Gastrocnemius medialis (tissue), 4 donors: Measurements from ENCODE around the gene HERPUD1. TPM values are rescaled to one million over a fixed set of nuclear protein-coding genes. Genes with fewer than 3 reads are reported as not detected.
A peak's percentile ranks its signal among the peaks of the same experiment; 100 is the strongest.

Experiments
- ATAC-seq, 2 donors: fragments of 150-250 bp; one replicate each; pipeline ENCODE4 v1.9.1; 2016
- DNase-seq, 2 donors: peaks; one replicate each; pipeline ENCODE4 v3.0.0-alpha.2; 2019
- H3K27ac ChIP-seq, 4 donors: fragments of 200-600 bp; sonication (generic); 1 replicate in 1 of 4; 2 replicates in 3 of 4; pipeline ENCODE4 v1.5.1; 2016 to 2018; ENCODE audit warnings: mild to moderate bottlenecking in 2 of 4, moderate library complexity in 1 of 4
- H3K27me3 ChIP-seq, 3 donors: fragments of 200-600 bp; sonication (generic) in 2 of 3; 1 replicate in 1 of 3; 2 replicates in 2 of 3; pipeline versions ENCODE4 v1.5.1 to v1.6.0; 2016 to 2019; ENCODE audit warnings: mild to moderate bottlenecking in 1 of 3, moderate library complexity in 1 of 3
- H3K36me3 ChIP-seq, 2 donors: fragments of 200-600 bp; sonication (generic) in 1 of 2; one replicate each; pipeline ENCODE4 v1.5.1; 2017 to 2018
- H3K4me1 ChIP-seq, 2 donors: fragments of 200-600 bp; sonication (generic) in 1 of 2; one replicate each; pipeline ENCODE4 v1.5.1; 2016 to 2017; ENCODE audit warnings: mild to moderate bottlenecking in 2 of 2
- H3K4me3 ChIP-seq, 4 donors: fragments of 200-600 bp; sonication (generic) in 3 of 4; 1 replicate in 1 of 4; 2 replicates in 3 of 4; pipeline ENCODE4 v1.5.1; 2016 to 2019; ENCODE audit warnings: mild to moderate bottlenecking in 2 of 4
- H3K9me3 ChIP-seq, 3 donors: fragments of 200-600 bp; sonication (generic) in 2 of 3; 1 replicate in 1 of 3; 2 replicates in 2 of 3; pipeline ENCODE4 v1.5.1; 2016 to 2019
- POLR2A ChIP-seq, 2 donors: fragments of 450-650 bp; IDR thresholded peaks; one replicate each; pipeline ENCODE4 v1.6.1; 2017; ENCODE audit warnings: antibody characterized with exemption in 2 of 2, mild to moderate bottlenecking in 2 of 2, moderate library complexity in 2 of 2
- in situ Hi-C, 4 donors: fragments of 200-750 bp; cut with MboI; loops; one replicate each; pipeline versions ENCODE4 v1.15.0 to v1.8.0; 2017; ENCODE audit warnings: low sequenced_read_pairs in 4 of 4
- intact Hi-C: fragments of 100-400 bp; cut with DNase I; formaldehyde crosslinking; loops from one replicate; pipeline ENCODE4 v1.15.1; 2023; ENCODE audit warnings: low total_unique reads
- total RNA-seq, 4 donors: library from RNA; depleted of rRNA; stranded (reverse); fragments of >200 nt; gene quantifications; one replicate each; pipeline versions ENCODE4 v1.1.0 to v1.2.3, GENCODE V29; 2016
- TF ChIP-seq, protein P1 (sequence below), 5 experiments: fragments of 450-650 bp in 3 of 5; fragments of 200-600 bp in 2 of 5; sonication (generic) in 2 of 5; IDR thresholded peaks in 4 of 5; conservative IDR thresholded peaks in 1 of 5; 1 replicate in 4 of 5; 2 replicates in 1 of 5; pipeline ENCODE4 v1.5.1; 2016 to 2019; ENCODE audit warnings: antibody characterized with exemption in 5 of 5, mild to moderate bottlenecking in 3 of 5, moderate library complexity in 3 of 5

HERPUD1 gene
- total RNA-seq, 4 donors from 2014 or later: 110 to 281 (median 125) TPM

DNA sequence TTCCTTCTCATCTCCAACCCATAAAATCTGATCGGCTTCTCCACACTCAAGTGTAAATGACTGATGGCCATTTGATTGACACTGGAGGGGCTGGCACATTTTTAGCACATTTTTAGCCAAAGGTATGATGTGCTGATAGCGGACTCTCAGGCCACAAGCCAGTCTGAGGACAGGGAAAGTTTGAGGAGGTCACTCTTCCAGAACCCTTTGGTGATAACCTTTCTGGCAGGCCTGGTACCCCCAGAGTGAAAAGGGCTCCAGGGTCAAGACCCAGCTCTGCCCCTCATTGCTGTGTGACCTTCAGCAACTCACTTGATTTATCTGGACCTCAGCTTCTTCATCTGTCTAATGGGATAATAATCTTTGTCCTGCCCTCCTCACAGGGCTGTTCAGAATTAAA is 55.8 kb downstream of the HERPUD1 start:
- H3K27ac ChIP-seq: peak overlapping the region in 1 of 4 donors; percentile 83
- ATAC-seq: no peak
- intact Hi-C loops: loop anchor here (5.0 kb wide), 2 partner anchors 55 to 310 kb away; partner anchors contain the start of gene HERPUD1
- H3K4me1 ChIP-seq: peaks cover 16 to 21% of the 10 kb centered on the region in 2 donors
- no peak overlapping the region for H3K4me3 ChIP-seq
- TF ChIP-seq, protein P1, sequence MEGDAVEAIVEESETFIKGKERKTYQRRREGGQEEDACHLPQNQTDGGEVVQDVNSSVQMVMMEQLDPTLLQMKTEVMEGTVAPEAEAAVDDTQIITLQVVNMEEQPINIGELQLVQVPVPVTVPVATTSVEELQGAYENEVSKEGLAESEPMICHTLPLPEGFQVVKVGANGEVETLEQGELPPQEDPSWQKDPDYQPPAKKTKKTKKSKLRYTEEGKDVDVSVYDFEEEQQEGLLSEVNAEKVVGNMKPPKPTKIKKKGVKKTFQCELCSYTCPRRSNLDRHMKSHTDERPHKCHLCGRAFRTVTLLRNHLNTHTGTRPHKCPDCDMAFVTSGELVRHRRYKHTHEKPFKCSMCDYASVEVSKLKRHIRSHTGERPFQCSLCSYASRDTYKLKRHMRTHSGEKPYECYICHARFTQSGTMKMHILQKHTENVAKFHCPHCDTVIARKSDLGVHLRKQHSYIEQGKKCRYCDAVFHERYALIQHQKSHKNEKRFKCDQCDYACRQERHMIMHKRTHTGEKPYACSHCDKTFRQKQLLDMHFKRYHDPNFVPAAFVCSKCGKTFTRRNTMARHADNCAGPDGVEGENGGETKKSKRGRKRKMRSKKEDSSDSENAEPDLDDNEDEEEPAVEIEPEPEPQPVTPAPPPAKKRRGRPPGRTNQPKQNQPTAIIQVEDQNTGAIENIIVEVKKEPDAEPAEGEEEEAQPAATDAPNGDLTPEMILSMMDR (IDR thresholded peaks at IDR 0.05 in 4 of 5, conservative IDR thresholded peaks at IDR 0.05 in 1 of 5): no peak
- TF ChIP-seq POLR2A (IDR thresholded peaks at IDR 0.05): no peak
- in situ Hi-C loops: no loop called here
- no peaks in the 10 kb centered on the region for H3K27me3 ChIP-seq
- H3K36me3 ChIP-seq: no peaks in the 10 kb centered on the region
- no peak for DNase-seq
- H3K9me3 ChIP-seq: no peaks in the 10 kb centered on the region

GRCh38 chr16:56988161-56988947 is 56.4 kb downstream of the HERPUD1 start:
- Histone ChIP-seq H3K4me3 (peak overlapping the region; percentile 78 to 92 (median 82)), H3K4me1 (peaks cover 16 to 21% of the 10 kb centered on the region in 2 donors), H3K27me3 (no peaks in the 10 kb centered on the region), H3K9me3 (no peaks in the 10 kb centered on the region), H3K27ac (peak overlapping the region; percentile 78 to 86 (median 81)), H3K36me3 (no peaks in the 10 kb centered on the region)
- TF ChIP-seq, protein P1 (IDR thresholded peaks at IDR 0.05 in 4 of 5, conservative IDR thresholded peaks at IDR 0.05 in 1 of 5): no peak
- TF ChIP-seq POLR2A (IDR thresholded peaks at IDR 0.05): no peak
- intact Hi-C loops: loop anchor here (5.0 kb wide), 2 partner anchors 56 to 309 kb away; partner anchors contain the start of gene HERPUD1
- in situ Hi-C loops: no loop called here
- DNase-seq (no peak), ATAC-seq (peak in 1 of 2 donors; percentile 5)

- intact Hi-C loops: loop anchor here (5.0 kb wide), 2 partner anchors 57 to 308 kb away; partner anchors contain the start of gene HERPUD1
- Histone ChIP-seq H3K27me3 (no peaks in the 10 kb centered on the region), H3K4me1 (peaks cover 16 to 21% of the 10 kb centered on the region in 2 donors), H3K9me3 (no peaks in the 10 kb centered on the region), H3K36me3 (no peaks in the 10 kb centered on the region), H3K27ac (peak within 1 kb of the TSS; percentile 78 to 86 (median 81)), H3K4me3 (peak within 1 kb of the TSS; percentile 78 to 92 (median 82))
- peak; percentile 59 to 76 for TF ChIP-seq POLR2A (IDR thresholded peaks at IDR 0.05)
- TF ChIP-seq, protein P1 (IDR thresholded peaks at IDR 0.05 in 4 of 5, conservative IDR thresholded peaks at IDR 0.05 in 1 of 5): no peak
- ATAC-seq (peak; percentile 84 to 89), DNase-seq (peak; percentile 48 to 71)
- in situ Hi-C loops: no loop called here
These were observed 57.3 kb downstream of the HERPUD1 start, which contains the start of gene NLRC5 for GRCh38 chr16:56988948-56989945. Gene NLRC5, plus strand, starts transcription at chr16:56989557. Its CDS starts 31,156 bp downstream, at chr16:57020713.

GRCh38 chr16:56989988-56990387 is 58.0 kb downstream of the HERPUD1 start:
- peaks cover 16 to 18% of the 10 kb centered on the region in 2 donors for H3K4me1 ChIP-seq
- peak overlapping the region; percentile 78 to 86 (median 81) for H3K27ac ChIP-seq
- in situ Hi-C loops: no loop called here
- peak overlapping the region; percentile 78 to 92 (median 82) for H3K4me3 ChIP-seq
- ATAC-seq: no peak
- intact Hi-C loops: loop anchor here (5.0 kb wide), 2 partner anchors 58 to 307 kb away; partner anchors contain the start of gene HERPUD1
- no peak for DNase-seq
- no peaks in the 10 kb centered on the region for H3K27me3 ChIP-seq
- no peaks in the 10 kb centered on the region for H3K36me3 ChIP-seq
- TF ChIP-seq POLR2A (IDR thresholded peaks at IDR 0.05): no peak
- TF ChIP-seq, protein P1 (IDR thresholded peaks at IDR 0.05 in 4 of 5, conservative IDR thresholded peaks at IDR 0.05 in 1 of 5): no peak
- no peaks in the 10 kb centered on the region for H3K9me3 ChIP-seq
